A673 (cell line): Measurements from ENCODE around the gene HEBP1. TPM values are rescaled to one million over a fixed set of nuclear protein-coding genes. Genes with fewer than 3 reads are reported as not detected.

Experiments used
- BruUV-seq: library from RNA; stranded (reverse); fragments of 400-500 nt; replicated peaks from 2 replicates; lab custom pipeline; 2021; lab: Mats Ljungman, UMichigan
- CTCF ChIA-PET: fragments of 300-600 bp; sonication (Branson Sonifier 250); formaldehyde crosslinking; loops from one replicate; lab custom pipeline; 2022; ENCODE audit warnings: antibody characterized with exemption; lab: Charles Lee
- POLR2A ChIA-PET: fragments of 300-600 bp; sonication (Branson Sonifier 250); formaldehyde crosslinking; loops from one replicate; lab custom pipeline; 2022; ENCODE audit warnings: antibody characterized with exemption; ENCODE audit not compliant: low non-redundant PET; lab: Charles Lee
- DNase-seq: peaks from one replicate; pipeline ENCODE4 v3.0.0-alpha.2; 2015; ENCODE audit warnings: low spot score
- H3K27ac ChIP-seq: fragments of 200-600 bp; sonication (generic); 2 replicates; pipeline ENCODE4 v1.5.1; 2016; ENCODE audit warnings: mixed run types, low read depth, mild to moderate bottlenecking, mixed read lengths, antibody characterized with exemption, low read length; ENCODE audit not compliant: poor library complexity, severe bottlenecking
- H3K27me3 ChIP-seq: fragments of 200-600 bp; sonication (generic); replicated peaks from 2 replicates; pipeline ENCODE4 v1.6.1; 2017; ENCODE audit warnings: mixed run types, low read depth, mild to moderate bottlenecking, mixed read lengths, antibody characterized with exemption, low read length; ENCODE audit not compliant: insufficient read depth, poor library complexity
- H3K36me3 ChIP-seq: fragments of 200-600 bp; sonication (generic); 2 replicates; pipeline ENCODE4 v1.6.1; 2016; ENCODE audit warnings: mixed run types, mild to moderate bottlenecking, mixed read lengths, antibody characterized with exemption, low read length; ENCODE audit not compliant: insufficient read depth, poor library complexity, severe bottlenecking
- H3K4me1 ChIP-seq: fragments of 200-600 bp; sonication (generic); 2 replicates; pipeline ENCODE4 v1.6.1; 2017; ENCODE audit warnings: mixed run types, mild to moderate bottlenecking, mixed read lengths, antibody characterized with exemption, low read length; ENCODE audit not compliant: insufficient read depth, poor library complexity, severe bottlenecking
- H3K4me3 ChIP-seq: fragments of 200-600 bp; sonication (generic); 2 replicates; pipeline ENCODE4 v1.5.1; 2016; ENCODE audit warnings: low read depth, mixed run types, mild to moderate bottlenecking, mixed read lengths, low read length; ENCODE audit not compliant: poor library complexity, severe bottlenecking
- H3K9me3 ChIP-seq: fragments of 200-600 bp; sonication (generic); 2 replicates; pipeline ENCODE4 v1.6.1; 2016; ENCODE audit warnings: mixed run types, low read depth, mild to moderate bottlenecking, mixed read lengths, antibody characterized with exemption, low read length; ENCODE audit not compliant: poor library complexity, severe bottlenecking
- CTCF ChIP-seq: fragments of 300-800, 200-600 bp; sonication (generic); conservative IDR thresholded peaks from 2 replicates; pipeline ENCODE4 v1.5.1; 2017; ENCODE audit warnings: low read depth, mild to moderate bottlenecking, antibody characterized with exemption, low read length, moderate library complexity, mixed read lengths
- EZH2 ChIP-seq: fragments of 200-600 bp; sonication (generic); IDR thresholded peaks from 2 replicates; pipeline ENCODE4 v1.6.1; 2017; ENCODE audit warnings: borderline replicate concordance, low read depth, mild to moderate bottlenecking, mixed read lengths, antibody characterized with exemption, low read length; ENCODE audit not compliant: poor library complexity, severe bottlenecking
- intact Hi-C: fragments of 100-400 bp; cut with micrococcal nuclease; formaldehyde crosslinking; loops from one replicate; pipeline ENCODE4 v1.10.0; 2022; ENCODE audit not compliant: unreplicated experiment
- total RNA-seq: library from RNA; stranded (reverse); gene quantifications from 2 replicates; pipeline ENCODE4 v1.2.3, GENCODE V29; 2021

Gene HEBP1
- total RNA-seq, 1 experiment from 2014 or later, result 28.1 TPM

GRCh38 chr12:13032164-13032563, 32.1 kb upstream of the HEBP1 start:
- H3K4me1 ChIP-seq, result no peaks in the 10 kb centered on the region
- no peak for DNase-seq
- TF ChIP-seq CTCF, result no peak
- no peak for TF ChIP-seq EZH2
- intact Hi-C loops, result no loop called here
- no peaks in the 10 kb centered on the region for H3K36me3 ChIP-seq
- no peak overlapping the region for H3K4me3 ChIP-seq
- H3K27me3 ChIP-seq, result no peaks in the 10 kb centered on the region
- CTCF ChIA-PET, result no interaction called here
- no peaks in the 10 kb centered on the region for H3K9me3 ChIP-seq
- no TSS peak for BruUV-seq
- POLR2A ChIA-PET, result no interaction called here
- H3K27ac ChIP-seq, result no peak overlapping the region

GRCh38 chr12:13030541-13031291, 30.7 kb upstream of the HEBP1 start:
- Histone ChIP-seq H3K4me1 (no peaks in the 10 kb centered on the region), H3K27me3 (no peaks in the 10 kb centered on the region), H3K36me3 (no peaks in the 10 kb centered on the region), H3K9me3 (no peaks in the 10 kb centered on the region), H3K27ac (no peak overlapping the region), H3K4me3 (no peak overlapping the region)
- intact Hi-C loops, result no loop called here
- DNase-seq, result no peak
- TF ChIP-seq EZH2 (no peak), CTCF (no peak)
- POLR2A ChIA-PET, result interaction anchor here (0.7 kb wide), 1 partner anchor 14 kb away, joined by 3 read pairs; no protein-coding TSS in a partner anchor
- CTCF ChIA-PET, result no interaction called here
- BruUV-seq, result no TSS peak

GRCh38 chr12:13028825-13029570, 28.9 kb upstream of the HEBP1 start:
- Histone ChIP-seq H3K4me1 (no peaks in the 10 kb centered on the region), H3K27ac (no peak overlapping the region), H3K9me3 (no peaks in the 10 kb centered on the region), H3K4me3 (no peak overlapping the region), H3K36me3 (no peaks in the 10 kb centered on the region), H3K27me3 (no peaks in the 10 kb centered on the region)
- TF ChIP-seq EZH2, result no peak
- no peak for TF ChIP-seq CTCF
- no TSS peak for BruUV-seq
- intact Hi-C loops, result no loop called here
- POLR2A ChIA-PET, result interaction anchor here (0.5 kb wide), 1 partner anchor 150 kb away, joined by 4 read pairs; no protein-coding TSS in a partner anchor
- CTCF ChIA-PET, result no interaction called here
- no peak for DNase-seq
